ENCODE measurements around the gene ACVR1.

GRCh38 chr2:157819761-157820160 lies 56.4 kb downstream of the ACVR1 start:
- TF ChIP-seq CTCF (IDR thresholded peaks at IDR 0.05) (no peak), ZFX (IDR thresholded peaks at IDR 0.05; ENCODE audit: borderline replicate concordance) (no peak)

All from 22Rv1 (cell line).